HL-60/S4 treated with retinoic acid at 250 ng/mL for 4 days and 3 days (cell line): ENCODE results near the gene APBB2.

Experiments
- in situ Hi-C: fragments of 300-500 bp; cut with MboI; formaldehyde crosslinking; loops from 2 replicates; pipeline ENCODE4 v1.7.0; 2022; ENCODE audit warnings: low sequenced_read_pairs

The APBB2 gene

DNA sequence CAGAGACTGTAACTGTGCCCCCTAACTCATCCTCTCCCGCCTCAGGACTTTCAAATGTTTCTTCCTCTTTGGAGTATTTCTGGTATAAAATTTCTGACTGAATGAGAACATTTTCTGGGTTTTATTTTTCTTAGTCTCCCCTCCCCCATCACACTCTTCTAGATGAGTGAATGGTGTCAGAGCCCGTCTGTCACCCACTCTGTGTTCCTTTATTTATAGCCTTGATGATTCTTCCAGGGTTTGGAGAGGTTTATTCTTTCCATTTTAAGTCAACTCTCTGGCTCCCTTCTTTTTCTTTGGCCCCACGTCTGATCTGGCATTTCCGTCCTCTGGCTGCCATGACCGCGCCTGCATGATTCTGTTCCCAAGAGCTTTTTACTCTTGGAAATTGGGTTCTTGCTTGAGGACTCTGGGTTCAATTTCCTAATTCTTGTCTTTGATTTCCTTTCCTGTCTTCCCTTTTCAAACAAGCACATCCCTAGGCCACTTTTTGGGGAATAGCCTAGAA lies 335.7 kb downstream of the APBB2 start:
- in situ Hi-C loops = no loop called here

DNA sequence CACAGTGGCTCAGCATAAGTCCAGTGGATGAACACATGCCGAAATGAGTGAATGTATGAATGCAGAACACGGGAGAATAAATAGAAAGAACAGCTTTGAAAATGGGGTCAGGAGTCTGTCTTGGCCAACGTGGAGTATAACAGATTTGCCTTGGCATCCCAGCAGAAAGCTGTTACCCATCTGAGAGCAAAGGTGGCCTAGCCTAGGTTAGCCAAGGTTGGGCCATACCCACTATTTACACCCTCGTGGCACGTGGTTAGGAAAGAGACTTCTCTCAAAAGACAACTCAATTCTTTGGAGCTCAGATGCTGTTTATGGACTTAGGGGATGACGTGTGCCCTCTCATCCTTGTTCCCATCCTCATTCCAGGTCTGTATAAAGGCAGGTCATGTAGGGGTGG lies 337.3 kb downstream of the APBB2 start:
- in situ Hi-C loops = no loop called here

- in situ Hi-C loops = no loop called here
These were observed 338.7 kb downstream of the APBB2 start for GRCh38 chr4:40875507-40876150.

DNA sequence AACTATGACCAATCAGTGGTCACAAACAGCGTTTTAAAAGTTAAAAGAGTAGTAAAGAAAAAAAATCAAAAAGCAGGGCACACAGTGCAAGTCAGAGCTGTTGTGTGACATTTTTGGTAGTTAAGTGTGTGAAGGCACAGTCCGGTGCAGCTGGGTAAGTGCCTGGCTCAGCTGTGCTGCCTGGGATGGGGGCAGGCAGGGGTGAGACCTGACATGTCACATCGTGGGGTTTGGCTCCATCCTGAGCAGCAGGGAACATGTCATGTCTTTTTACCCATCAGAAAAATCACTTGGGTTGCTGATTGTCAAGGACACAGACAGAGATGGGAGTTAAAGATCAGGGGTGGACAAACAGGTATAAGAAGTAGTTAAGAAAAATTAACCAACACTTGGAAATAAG lies 339.4 kb downstream of the APBB2 start:
- in situ Hi-C loops = no loop called here

GRCh38 chr4:40874331-40874730 lies 340.0 kb downstream of the APBB2 start:
- in situ Hi-C loops = no loop called here

DNA sequence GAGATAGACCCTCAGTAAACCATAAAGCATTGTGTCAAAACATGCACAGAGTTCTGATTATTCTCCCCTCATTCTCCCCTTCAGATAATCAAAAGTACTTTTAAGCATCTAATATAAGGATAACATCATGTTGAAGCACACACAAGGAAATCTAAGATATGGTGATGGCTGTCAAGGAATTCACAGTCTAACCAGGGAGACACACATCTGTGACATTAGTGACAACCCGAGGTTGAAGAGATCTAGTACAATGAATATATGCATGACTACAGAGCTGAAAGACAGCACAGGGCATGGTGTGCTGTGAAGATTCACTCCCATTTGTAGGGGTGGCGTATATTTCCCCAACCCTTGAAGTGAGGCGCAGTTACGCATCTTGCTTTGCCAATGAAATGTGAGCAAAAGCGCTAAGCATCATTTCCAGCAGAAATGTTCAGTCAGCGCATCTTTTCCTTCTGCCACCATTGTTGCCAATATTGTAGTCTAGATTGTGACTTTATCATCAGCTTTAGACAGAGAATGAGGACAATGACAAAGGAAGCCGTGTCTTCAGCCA lies 342.6 kb downstream of the APBB2 start:
- in situ Hi-C loops = no loop called here

DNA sequence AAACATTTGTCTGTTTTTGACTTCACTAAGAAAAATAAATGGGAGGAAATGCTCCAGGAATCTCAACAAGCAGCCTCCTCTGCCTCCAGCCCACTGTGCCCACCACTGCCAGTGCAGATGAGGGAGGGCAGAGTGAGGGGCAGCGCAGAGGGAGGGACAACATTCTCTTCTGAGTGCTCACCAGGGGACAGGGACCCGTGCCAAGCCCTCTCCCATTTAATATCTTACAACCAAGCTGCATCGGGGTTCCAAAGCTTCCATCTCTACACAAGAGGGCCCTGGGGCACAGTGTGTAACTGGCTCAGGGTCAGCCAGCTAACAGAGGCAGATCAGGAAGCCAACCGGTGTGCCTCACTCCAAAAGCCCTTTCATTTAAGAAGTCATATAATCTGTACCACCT lies 344.2 kb downstream of the APBB2 start:
- in situ Hi-C loops = no loop called here

GRCh38 chr4:40865696-40866095 lies 348.6 kb downstream of the APBB2 start:
- in situ Hi-C loops = no loop called here

GRCh38 chr4:40864531-40864930 lies 349.8 kb downstream of the APBB2 start:
- in situ Hi-C loops = no loop called here

- in situ Hi-C loops = no loop called here
These were observed 355.4 kb downstream of the APBB2 start for GRCh38 chr4:40858962-40859361.

DNA sequence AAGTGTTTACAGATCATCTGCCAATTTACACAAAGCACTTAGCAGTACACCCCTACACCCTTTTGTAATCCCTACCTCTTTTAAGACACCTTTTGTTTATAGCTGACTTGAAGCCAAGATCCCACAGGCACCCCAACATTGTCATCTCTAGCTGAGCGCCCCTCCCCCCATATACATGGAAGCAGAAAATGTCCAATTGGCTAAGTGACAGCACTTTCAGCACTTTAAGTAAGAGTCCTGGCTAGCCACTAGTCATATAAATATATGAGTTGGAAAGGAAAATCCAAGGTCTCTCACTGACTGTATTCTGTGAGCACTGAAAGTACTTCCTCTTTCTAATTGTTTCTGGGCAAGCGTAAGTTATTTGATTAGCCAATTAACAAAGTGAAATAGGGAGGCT lies 356.4 kb downstream of the APBB2 start:
- in situ Hi-C loops = no loop called here

GRCh38 chr4:40856840-40857362 lies 357.4 kb downstream of the APBB2 start:
- in situ Hi-C loops = no loop called here

GRCh38 chr4:40856277-40856839 lies 358.0 kb downstream of the APBB2 start:
- in situ Hi-C loops = no loop called here

GRCh38 chr4:40850496-40850895 lies 363.8 kb downstream of the APBB2 start:
- in situ Hi-C loops = no loop called here

DNA sequence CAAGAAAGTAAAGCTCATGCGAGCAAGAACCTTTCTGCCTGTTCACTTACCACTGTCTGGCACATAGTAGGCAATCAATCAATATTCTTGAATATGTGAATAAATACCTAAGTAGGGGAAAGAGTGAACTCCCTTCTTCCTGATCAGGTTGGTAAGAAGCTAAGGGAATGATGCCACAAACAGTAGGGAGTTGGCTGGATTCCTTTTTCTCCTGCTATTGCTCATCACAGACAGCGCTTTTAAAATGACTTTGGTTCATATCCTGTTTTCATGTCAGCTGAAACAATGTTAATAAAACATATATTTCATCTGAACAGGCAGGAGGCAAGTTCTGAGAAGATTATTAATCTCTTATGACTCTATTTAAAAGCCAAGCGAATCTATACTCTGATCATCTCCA lies 365.4 kb downstream of the APBB2 start:
- in situ Hi-C loops = no loop called here

- in situ Hi-C loops = no loop called here
These were observed 366.1 kb downstream of the APBB2 start for GRCh38 chr4:40848251-40848650.

DNA sequence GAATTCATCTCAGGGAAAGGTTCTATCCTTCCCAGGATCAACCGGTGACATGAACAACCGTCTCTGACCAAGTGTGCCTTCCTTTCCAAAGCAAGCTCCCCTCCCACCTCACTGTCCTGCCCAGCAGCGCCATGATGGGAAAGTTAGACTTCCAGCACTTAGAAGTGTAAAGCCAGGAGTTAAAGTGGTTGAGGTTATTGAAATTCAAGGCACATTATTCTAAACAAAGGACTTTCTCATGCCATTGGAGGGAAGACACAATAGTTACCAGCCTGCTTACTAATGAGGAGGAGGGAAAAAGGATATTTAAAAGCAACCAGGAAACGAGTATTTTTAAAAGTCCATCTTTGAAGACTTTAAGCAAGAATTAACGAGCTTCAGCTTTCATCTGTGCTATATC lies 367.8 kb downstream of the APBB2 start:
- in situ Hi-C loops = no loop called here

DNA sequence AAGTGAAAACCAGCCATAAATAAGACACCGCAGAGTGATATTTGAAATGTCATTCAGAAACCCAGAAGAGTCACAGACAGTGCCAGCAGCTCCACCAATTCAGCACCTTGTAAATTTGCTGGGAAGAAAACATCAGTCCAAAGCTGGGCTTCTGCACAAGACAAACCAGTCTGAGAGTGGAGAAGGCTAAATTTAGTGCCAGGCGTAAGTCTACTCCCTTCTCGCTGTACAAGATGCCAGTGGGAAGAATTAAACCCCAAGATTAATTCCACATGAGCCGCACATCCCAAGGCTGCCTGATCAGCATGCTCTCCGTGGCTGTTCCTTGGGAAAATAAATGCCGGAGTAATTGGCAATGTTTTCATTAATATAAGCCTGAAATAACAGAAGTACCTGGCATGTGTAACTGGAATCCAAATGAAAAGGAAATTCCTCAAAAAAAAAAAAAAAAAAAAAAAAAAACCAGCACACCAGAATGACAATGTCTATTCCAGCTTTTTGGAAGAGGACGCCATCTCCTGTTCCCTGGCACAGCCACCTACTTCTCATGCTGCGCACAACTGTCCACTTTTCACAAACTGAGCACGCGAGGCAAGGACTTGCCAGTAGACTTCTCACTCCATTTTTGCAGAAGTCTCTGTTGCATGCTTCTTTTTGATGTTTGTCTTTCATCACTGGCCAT lies 369.0 kb downstream of the APBB2 start:
- in situ Hi-C loops = no loop called here

- in situ Hi-C loops = no loop called here
These were observed 370.1 kb downstream of the APBB2 start for GRCh38 chr4:40844261-40844660.

DNA sequence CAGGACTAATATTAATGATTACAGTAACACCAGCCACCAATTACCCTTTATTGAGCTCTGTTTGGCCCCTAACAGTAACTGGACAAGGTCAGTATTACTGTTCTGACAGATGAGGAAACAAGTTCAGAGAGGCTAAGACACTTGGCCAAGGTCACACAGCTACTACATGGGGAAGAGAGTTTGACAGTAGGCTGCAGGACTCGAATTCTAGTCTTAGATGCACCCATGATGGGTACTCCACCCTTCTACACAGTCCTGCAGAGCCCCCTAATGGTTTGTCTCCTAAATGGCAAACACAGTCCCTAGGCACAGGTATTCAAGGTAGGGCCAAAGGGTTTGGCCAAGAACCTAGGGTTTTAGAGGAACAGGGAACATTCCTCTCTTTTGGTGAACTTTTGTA lies 370.6 kb downstream of the APBB2 start:
- in situ Hi-C loops = no loop called here

DNA sequence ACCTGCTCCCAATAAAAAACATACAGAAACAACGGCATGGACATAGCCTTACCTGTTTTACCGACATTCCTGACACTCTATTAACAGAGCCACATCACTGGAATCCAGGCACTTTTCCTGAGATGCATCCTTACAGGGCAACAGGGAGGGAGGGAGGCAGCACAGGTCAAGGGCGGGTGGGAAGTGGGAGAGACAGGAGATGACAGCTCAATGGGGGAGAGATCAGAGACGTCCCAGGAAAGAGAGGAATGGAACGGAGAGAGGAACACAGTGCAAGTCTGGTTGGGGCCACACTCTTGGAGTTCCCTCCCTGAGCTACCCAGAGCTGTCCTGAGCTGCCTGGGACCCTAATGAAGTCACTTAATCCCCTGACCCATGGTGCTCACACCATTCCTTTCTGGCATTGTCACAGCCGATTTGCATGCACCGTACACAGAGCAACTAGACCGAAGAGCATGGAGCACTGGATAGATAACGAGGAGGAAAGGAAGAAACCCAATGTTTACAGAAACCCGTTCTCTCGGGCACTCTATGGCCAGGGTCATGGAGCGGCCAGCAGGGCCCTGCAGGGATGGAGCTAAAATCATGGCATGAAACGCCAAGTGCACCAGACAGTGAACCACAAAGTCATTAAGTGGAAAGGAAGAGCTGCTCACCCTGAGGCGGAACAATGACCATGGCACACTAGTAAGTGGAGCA lies 371.5 kb downstream of the APBB2 start:
- in situ Hi-C loops = no loop called here
